ENCODE results near the gene CTNNA2.

The CTNNA2 gene

DNA sequence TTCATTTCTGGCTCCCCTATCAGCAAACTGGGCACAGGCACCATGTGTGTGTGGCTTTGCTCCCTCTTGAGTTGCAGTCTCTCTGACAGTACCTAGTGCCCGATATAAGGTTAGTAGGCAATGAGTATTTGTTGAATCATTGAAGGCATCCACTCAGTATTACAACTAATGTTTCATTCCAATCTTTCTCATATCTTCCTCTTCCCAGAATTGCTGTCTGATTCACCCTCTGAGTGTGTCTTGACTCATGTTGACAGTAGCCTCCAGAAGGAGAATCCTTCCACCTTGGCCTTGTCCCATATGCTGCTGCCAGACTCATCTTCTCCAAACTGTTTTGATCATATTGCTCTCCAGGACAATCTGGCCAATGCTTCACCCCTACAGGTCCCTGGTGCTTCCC lies 589.2 kb downstream of the CTNNA2 start:
- POLR2A ChIA-PET, result no interaction called here
- DNase-seq (ENCODE audit: extremely low spot score), result no peak
- CTCF ChIA-PET, result no interaction called here
- TF ChIP-seq, protein P1, sequence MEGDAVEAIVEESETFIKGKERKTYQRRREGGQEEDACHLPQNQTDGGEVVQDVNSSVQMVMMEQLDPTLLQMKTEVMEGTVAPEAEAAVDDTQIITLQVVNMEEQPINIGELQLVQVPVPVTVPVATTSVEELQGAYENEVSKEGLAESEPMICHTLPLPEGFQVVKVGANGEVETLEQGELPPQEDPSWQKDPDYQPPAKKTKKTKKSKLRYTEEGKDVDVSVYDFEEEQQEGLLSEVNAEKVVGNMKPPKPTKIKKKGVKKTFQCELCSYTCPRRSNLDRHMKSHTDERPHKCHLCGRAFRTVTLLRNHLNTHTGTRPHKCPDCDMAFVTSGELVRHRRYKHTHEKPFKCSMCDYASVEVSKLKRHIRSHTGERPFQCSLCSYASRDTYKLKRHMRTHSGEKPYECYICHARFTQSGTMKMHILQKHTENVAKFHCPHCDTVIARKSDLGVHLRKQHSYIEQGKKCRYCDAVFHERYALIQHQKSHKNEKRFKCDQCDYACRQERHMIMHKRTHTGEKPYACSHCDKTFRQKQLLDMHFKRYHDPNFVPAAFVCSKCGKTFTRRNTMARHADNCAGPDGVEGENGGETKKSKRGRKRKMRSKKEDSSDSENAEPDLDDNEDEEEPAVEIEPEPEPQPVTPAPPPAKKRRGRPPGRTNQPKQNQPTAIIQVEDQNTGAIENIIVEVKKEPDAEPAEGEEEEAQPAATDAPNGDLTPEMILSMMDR (IDR thresholded peaks at IDR 0.05; ENCODE audit: control extremely low read depth, extremely low read depth, low read depth, missing control alignments), result no peak

DNA sequence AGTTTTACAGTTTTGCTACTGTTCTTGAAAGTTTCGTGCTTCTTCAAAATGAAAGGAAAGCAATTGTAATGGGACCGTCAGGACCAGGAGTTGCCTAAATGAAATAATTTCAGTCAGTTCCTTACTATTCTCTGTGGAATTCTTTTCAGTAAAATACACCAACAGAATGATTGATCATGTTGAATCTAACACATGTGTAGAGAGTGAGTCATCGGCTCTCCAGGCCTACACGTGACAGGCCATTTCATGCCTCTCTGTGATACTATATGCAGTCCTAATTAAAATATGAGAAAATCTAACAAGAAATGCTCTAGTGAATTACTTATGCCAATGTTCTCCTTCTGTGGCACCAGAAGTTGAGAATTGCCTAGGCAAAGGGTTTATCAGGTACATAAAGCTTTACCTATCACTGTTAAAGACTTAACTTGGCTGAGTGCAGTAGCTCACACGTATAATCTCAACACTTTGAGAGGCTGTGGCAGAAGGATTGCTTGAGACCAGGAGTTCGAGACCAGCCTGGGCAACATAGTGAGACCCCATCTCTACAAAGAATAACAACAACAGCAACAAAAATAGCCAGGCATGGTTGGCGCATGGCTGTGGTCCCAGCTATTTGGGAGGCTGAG lies 592.3 kb downstream of the CTNNA2 start:
- ChIA-PET CTCF (no interaction called here), POLR2A (no interaction called here)
- DNase-seq (ENCODE audit: extremely low spot score), result no peak
- TF ChIP-seq, protein P1 (IDR thresholded peaks at IDR 0.05; ENCODE audit: control extremely low read depth, extremely low read depth, low read depth, missing control alignments), result no peak

DNA sequence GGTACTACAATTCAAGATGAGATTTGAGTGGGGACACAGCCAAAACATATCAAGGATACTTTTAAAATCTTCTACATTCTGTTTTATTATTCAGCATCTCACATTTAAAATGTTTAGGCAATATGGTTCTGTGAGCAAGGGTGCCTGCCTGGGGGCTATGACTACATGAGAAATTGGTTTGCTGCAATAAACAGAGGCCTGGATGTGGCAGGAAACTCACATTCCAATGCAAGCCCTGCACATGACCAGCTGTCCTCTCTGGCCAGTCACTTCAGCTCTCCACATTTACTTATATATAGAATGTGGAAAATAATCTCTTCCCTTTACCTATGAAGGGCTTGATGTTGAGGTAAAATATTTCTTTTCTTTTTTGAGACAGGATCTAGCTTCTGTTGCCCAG lies 598.3 kb downstream of the CTNNA2 start:
- POLR2A ChIA-PET, result no interaction called here
- TF ChIP-seq, protein P1 (IDR thresholded peaks at IDR 0.05; ENCODE audit: control extremely low read depth, extremely low read depth, low read depth, missing control alignments), result no peak
- no peak for DNase-seq (ENCODE audit: extremely low spot score)
- CTCF ChIA-PET, result no interaction called here

DNA sequence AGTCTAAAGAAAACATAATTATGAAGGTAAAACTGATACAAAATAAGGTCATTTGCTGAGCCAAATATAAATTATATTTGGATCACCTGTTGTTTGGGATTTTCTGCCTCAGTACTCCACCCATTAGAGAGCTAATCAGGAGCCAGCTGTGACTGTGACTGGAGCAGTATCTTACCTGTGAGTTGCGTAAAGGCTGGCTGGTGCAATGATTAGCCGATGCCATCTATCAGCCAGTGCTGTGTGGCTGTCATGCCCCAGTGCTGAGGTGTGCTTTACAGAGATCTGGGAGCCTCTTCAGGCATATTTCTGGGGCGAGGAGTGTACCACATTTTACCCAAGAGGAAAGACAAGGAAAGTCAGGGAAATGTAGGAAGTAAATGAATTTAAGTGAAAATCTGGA lies 599.9 kb downstream of the CTNNA2 start:
- ChIA-PET CTCF (no interaction called here), POLR2A (no interaction called here)
- TF ChIP-seq, protein P1 (IDR thresholded peaks at IDR 0.05; ENCODE audit: control extremely low read depth, extremely low read depth, low read depth, missing control alignments), result no peak
- no peak for DNase-seq (ENCODE audit: extremely low spot score)

- ChIA-PET POLR2A (no interaction called here), CTCF (no interaction called here)
- DNase-seq (ENCODE audit: extremely low spot score), result no peak
- TF ChIP-seq, protein P1 (IDR thresholded peaks at IDR 0.05; ENCODE audit: control extremely low read depth, extremely low read depth, low read depth, missing control alignments), result no peak
Measured at GRCh38 chr2:80113399-80113798, 600.5 kb downstream of the CTNNA2 start.

DNA sequence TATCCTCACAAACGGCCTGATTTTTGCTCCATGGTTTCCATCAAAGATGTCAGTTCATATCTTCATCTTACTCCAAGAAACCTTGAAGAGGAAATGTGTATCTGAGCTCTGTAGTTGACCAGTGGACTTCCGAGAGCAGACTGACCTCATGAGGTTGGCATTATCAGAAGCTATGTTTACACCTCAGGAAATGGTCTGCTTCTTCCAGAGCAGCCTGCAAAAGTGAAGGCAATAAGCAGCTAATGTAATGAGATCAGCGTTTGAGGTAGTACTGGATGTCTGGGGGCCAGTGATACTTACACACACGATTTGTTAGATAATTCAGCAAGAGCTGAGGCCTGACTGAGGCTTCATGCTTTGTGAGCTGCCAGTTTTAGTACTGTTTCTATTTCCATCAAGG lies 602.0 kb downstream of the CTNNA2 start:
- CTCF ChIA-PET, result no interaction called here

More for the DNA sequence above, 602.0 kb downstream of the CTNNA2 start:
- DNase-seq (ENCODE audit: extremely low spot score), result no peak
- POLR2A ChIA-PET, result no interaction called here
- TF ChIP-seq, protein P1 (IDR thresholded peaks at IDR 0.05; ENCODE audit: control extremely low read depth, extremely low read depth, low read depth, missing control alignments), result no peak
